DMS153 treated with DMSO at 0.1 percent for 48 hours (cell line): Measurements from ENCODE around the gene DGCR8.
"Not testable (repeated sequence)": the region's sequence is repeated elsewhere in the genome, so short reads cannot be mapped to it uniquely, and the experiment has no call there.

Experiments used
- DNase-seq: peaks from one replicate; lab custom pipeline; 2025; ENCODE audit not compliant: unreplicated experiment; lab: John Stamatoyannopoulos, UW

Gene DGCR8

DNA sequence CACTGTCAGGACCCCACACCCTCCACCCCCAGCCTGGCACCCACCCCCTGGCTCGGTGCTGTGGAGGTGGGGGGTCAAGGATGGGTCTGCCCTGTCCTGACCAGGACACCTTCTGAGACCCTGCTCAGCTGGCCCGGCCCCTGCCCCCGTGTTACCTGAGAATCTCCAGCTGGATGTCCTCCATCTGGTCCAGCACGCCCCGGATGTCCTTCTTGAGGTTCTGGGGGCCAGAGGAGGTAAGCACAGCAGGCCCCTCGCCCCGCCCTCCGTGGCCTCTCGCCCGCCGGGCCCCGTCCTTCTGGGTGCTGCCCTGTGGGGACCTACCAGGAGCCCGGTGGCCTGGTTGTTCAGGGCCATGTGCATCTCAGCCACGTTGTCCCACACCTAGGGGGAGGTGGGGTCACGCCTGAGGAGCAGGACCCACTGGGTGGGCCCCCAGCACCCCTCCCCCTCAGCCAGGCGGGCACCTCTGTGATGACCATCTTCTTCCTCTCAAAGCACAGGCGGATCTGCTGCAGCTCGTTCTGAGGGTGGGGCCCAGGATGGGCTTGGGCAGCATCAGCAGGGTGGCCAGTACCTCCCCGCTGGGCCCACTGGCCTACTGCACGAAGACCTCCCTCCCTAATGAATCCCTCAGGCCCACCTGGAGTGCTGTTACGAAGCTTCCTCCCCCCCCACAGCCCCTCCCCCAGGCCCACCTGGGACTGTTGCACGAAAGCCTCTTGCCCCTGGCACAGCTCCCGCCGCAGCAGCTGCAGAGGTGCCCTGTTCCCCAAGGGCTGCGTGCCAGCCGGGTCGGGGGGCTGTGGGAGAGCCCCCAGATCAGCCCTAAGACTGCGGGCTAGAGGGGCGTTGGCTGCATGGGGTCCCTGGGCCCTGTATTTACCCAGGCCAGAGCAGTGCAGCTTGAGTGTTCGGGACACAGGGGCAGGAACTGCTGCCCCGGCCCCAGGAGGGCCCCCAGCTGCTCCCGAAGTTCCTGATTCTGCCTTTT, 69.5 kb downstream of the DGCR8 start:
- no peak for DNase-seq

DNA sequence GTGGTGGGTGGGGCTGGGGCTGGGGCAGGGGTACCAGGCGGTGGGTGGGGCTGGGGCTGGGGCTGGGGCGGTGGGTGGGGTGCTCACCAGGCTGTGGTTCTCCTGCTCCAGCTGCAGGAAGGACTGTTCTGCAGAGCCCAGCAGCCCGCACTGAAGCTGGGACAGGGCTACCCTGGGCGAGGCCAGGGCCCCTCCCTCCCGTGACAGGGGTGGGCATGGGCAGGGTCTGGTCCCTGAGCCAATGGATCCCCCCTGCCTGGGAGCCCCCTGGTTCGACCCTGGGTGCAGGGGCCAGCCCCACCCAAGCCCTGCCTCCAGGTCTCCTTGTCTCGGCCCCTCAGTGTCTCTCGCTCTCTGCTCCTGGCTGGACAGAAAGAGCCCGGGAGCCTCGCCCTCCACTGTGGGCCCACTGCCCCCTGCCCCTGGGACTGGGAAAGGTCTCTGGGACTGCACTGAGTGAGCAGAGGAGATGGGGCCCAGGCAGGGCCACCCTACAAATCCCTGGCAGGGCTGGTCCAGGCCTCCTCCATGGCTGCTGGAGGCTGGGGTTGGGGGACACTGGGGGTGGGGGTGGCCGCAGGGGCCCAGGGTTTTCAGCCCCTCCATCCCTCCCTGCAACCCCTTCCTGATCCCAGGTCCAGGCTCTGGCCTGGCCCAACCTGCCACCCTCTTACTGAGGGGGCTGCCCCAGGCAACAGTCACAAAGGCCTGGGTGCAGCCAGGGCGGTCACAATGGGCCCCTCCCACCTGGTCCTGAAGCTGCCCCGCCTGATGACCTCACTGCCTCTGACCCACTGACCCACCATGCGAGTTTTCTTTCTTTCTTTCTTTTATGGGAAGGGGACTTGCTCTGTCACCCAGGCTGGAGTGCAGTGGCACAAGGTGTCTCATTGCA, 70.6 kb downstream of the DGCR8 start, which contains the start of gene CCDC188:
TSS of gene CCDC188 (minus strand) at position 675 of the 895 bp plus-strand sequence. CDS start at position 606, 69 bp downstream.
- no peak for DNase-seq

DNA sequence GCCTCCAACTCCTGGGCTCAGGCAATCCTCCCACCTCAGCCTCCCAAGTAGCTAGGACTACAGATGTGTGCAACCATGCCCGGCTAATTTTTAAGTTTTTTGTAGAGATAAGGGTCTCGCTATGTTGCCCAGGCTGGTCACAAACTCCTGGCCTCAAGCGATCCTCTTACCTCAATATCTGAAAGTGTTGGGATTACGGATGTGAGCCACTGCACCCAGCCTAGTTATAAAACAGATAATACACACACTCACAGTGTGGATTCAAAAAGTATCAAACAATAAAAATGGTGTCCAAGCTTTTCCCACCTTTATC, 71.2 kb downstream of the DGCR8 start:
- no peak for DNase-seq

DNA sequence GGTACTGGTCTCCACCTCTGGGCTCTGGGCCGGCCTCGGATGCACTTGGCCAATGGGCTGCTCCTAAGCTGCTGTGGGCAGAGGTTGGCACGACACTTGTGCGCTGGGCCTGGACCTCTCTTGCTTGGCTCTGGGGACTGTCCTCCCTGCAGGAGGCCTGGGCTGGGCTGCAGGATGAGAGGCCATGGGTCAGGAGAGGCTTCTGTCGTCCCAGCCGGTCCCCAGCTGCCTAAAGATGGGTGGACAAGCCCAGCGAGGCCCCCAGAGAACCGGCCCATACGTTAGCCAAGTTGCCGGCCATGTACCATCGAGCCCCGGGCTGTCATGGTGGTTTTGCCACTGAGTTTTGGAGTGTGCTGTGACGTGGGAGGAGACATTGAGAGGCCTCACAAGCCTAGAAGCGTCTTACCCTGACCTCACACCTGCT, 72.4 kb downstream of the DGCR8 start:
- DNase-seq = no peak

DNA sequence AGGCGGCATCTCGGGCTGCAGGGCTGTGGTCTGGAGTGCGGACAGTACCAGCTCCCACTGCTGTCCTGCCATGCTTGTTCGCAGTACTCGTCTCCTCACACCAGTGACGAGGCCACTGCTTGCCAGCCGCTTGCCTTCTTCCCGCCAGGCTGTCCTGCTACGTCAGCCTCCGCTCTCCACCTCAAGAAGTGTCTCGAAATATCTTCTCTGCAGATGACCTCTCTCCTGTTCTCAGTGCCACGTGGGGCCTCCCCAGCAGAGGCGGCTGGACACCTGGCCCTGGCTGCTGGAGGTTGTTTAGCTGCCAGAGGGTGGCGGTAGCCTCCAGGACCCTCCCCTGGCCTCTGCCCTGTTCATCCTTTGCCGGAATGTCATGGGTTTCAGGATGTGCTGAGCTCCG, 73.9 kb downstream of the DGCR8 start:
- no peak for DNase-seq

DNA sequence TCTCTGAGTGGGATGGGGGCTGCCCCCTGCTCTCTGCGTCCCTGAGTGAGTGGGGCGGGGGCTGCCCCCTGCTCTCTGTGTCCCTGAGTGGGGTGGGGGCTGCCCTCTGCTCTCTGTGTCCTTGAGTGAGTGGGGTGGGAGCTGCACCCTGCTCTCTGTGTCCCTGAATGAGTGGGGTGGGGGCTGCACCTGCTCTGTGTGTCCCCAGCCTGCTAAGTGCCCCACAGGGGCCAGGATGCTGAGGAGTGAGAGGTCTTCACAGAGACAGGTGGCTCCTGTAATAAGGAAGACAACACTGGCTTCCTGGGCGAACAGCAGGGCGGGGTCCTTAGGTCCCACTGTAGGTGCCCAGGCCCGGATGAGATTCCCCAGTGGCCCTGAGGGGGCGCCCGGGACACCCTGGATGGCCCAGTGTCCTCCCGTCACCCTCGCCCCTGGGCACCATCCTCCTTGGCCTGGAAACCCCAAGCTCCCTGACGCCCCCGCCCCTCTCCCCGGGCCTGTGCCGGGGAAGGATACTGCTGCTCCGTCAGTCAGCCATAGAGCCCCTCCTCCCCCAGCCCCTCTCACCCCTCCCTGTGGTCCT, 74.7 kb downstream of the DGCR8 start:
- DNase-seq = no peak

DNA sequence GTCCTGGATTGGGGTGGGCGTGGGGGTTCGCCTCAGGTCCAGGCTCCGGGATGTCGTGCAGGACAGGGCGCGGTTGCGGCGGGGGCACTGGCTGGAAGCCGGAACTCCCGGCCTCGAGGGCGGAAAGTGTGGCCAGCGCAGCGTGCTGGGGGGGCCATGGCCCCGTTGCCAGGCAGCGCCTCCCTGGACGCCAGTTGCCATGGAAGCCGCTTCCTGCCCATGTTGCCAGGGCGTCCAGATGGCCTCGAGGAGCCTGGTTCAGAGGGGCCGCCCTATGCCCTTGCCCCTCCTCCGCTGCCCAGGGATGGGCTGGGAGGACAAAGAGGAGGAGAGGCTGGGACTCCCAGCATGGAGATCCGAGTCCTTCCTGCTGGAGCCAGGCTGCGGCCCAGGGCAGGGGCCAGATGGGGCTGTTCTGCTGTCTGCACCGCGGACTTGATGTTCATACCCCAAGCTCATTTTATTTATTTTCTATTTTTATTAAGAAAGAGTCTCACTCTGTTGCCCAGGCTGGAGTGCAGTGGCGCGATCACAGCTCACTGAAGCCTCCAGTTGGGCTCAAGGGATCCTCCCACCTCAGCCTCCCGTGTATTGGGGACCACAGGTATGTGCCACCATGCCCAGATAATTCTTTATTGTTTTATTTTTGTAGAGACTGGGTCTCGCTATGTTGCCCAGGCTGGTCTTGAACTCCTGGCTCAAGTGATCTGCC, 75.4 kb downstream of the DGCR8 start:
- peak; percentile 87 for DNase-seq

DNA sequence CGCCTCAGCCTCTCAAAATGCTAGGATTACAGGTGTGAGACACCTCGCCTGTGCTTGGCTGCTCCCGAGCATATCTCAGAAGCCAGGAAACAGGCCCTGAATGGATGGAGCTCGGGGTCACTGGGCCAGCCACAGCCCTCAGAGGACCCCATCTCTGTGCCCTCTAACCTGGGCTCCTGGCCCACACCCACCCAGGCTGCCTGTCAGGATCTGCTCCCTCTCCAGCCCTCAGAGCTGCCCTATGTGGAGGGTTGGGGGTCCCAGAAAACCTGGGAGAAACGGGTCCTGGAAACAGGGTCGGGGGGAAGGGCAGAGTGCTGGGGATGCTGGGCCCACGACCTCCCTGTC, 76.0 kb downstream of the DGCR8 start:
- no peak for DNase-seq

DNA sequence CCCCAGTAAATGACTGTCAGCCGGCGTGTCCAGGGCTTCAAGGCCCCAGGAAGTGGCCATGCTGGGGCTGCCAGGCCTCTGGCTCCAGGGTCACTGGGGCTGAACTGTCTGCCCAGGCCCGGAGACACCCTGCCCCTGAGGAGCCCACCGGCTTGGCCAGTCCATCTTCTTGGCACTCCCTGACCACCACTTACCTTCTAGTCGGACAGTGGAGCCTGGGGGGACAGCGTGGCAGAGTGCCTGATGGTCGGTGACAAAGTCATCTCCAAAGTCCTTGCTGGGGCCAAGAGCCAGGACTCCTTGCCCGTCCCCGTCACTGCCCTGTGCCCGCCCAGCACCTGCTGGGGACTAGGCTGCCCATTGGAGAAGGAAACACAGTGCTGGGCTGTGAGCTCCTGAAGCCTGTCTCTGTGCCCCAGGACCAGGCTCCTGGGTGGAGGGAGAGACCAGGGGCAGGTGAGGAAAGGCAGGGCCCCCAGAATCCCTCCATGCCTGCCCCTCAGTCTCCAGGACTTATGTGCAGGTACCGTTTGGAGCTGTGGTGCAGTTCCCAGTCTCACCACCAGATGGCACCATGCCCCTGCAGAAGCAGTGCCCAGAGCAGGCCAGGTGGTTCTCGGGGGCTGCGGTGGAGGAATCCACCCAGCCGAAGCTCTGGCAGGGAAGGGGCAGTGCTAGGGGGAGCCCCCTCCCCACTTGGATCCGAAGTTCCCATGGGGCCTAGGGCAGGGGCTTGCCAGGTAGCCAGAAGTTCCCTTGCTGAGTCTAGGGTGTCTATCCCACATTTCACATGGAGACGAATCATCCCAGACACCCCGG, 76.8 kb downstream of the DGCR8 start:
- DNase-seq = peak; percentile 24

DNA sequence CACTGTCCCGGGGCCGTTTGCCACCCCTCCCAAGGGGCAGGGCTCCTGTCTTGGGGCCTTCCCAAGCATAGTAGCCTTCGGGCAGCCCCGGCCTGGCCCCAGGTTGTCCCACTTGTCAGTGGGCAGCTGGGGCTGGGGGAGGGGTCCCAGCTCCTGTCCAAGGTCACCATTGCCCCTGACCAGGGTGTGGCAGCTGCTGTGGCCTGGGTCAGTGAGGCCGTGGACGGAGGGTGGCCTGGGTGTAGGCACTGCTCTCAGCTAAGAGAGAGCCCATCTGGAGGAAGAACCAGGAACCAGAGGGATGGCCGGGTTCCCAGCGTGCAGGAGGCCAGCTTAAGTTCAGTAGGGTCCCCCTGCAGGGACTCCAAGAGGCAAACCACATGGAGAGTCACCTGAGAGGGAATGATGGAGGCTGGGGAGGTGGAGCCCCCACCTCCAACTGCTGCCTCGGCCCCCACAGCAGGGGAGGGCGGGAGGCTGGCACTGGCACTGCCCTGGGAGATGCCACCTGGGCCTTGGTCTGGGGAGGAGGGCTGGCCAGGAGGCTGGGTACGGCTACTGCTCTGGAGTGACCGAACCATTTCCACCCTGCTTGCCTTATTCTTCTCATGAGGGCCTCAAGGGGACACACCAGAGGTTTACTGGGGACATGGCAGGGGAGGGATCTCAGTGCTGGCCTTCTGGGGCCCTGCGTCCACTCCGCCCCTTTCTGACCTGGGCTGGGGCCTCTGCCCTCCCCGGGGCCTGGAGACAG, 77.6 kb downstream of the DGCR8 start:
- DNase-seq = no peak

DNA sequence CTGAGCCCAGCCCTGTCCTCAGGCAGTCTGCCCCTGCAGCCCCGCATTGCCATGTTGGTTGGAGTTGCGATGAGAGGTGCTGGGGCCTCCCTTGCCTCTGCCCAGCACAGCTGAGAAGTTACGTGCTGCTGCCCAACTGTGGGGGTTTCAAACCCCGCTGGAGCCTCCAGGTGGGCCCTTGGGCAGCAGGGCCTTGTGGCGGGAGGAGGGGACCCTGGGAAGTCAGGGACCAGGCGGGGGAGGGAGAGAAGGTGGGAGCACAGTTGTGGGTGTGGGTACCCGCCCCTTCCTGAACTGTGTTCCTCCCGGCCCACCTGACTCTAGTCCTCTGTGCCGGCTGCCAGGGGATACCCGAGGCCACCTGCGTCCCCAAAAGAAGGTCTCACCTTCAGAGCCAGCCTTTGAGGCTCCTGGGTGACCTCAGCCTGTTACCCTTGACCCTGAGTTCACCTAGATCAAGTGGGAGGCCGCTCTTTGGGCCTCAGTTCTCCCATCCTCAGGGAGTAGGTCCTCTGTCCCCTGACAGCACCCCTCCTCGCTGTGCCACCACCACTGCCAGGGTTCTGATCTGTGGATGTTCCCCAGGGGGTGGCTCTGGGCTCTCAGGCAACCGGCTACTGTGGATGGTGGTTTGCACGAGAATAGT, 78.5 kb downstream of the DGCR8 start:
- DNase-seq = no peak

DNA sequence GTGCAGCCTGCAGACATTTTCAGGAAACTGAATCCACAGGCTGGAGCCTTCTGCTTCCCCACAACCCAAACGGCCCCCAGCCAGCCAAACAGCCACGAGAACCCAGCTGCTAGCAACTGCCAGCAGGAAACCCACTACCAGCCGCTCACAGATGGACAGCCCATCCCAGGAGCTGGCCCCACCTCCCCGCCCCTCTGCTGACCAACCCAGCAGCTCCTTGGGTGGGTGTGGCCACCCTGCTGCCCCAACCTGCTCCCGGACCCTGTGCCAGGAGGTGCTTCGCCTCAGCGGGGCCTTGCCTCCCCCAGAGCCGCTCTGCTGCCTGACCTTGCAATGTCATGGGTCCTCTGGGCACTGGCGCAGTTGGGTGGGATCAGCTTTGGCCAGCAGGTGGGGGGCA, 79.0 kb downstream of the DGCR8 start:
- DNase-seq = no peak

DNA sequence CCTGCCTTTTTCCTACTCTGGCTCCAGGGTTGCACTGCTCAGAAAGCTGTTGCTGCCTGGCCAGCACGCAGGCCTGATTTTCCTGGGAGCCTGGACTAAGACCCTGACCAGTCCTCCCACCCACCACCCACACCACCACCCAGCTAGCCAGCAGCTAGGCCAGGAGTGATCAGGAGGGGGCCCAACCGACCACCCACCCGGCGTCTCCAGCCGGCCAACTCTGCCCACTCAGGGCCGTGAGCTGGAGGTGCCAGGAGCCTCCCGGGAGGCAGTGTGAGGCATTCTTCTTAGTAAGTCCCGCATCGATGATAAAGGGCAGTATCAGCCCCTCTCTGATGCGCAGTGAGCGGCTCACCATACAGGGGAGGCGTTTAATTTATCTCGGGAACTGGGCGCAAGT, 79.5 kb downstream of the DGCR8 start:
- not testable (repeated sequence) for DNase-seq

DNA sequence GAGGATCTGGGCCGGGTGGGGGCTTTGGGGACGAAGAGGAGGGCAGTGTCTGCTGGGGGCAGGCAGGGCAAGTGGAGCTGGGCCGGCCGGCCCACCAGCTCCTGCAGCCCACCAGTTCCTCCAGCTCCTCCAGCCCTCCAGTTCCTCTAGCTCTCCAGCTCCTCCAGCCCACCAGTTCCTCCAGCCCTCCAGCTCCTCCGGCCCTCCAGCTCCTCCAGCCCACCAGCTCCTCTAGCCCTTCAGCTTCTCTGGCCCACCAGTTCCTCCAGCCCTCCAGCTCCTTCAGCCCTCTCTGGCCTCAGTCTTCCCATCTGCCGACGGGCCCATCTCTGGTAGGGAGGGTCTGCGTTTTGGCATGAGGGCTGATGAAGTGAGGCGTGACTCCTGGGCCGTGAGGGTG, 80.0 kb downstream of the DGCR8 start:
- no peak for DNase-seq
